Nephron (organoid): ENCODE data around the gene SAP30.

Experiments used
- H3K27ac Mint-ChIP-seq, 3 experiments: 2 replicates each; pipeline ENCODE4 v1.8.0; 2020; ENCODE audit warnings: mixed read lengths in 3 of 3, mild to moderate bottlenecking in 2 of 3, moderate library complexity in 1 of 3
- H3K27me3 Mint-ChIP-seq: 2 replicates; pipeline ENCODE4 v1.8.0; 2021; ENCODE audit warnings: low read depth, mild to moderate bottlenecking, moderate library complexity, mixed read lengths
- H3K36me3 Mint-ChIP-seq: 2 replicates; pipeline ENCODE4 v1.8.0; 2020; ENCODE audit warnings: low read depth, mixed read lengths
- H3K4me1 Mint-ChIP-seq: 2 replicates; pipeline ENCODE4 v1.8.0; 2020; ENCODE audit warnings: mixed read lengths
- H3K4me3 Mint-ChIP-seq, 3 experiments: 2 replicates each; pipeline ENCODE4 v1.8.0; 2020; ENCODE audit warnings: mild to moderate bottlenecking in 3 of 3, mixed read lengths in 3 of 3, moderate library complexity in 2 of 3
- H3K9me3 Mint-ChIP-seq: 2 replicates; pipeline ENCODE4 v1.8.0; 2020; ENCODE audit warnings: mixed read lengths
- CTCF ChIP-seq, 3 experiments: fragments of 200-600 bp; sonication (generic); IDR thresholded peaks; one replicate each; pipeline ENCODE4 v1.5.0; 2021; ENCODE audit warnings: antibody characterized with exemption in 3 of 3; ENCODE audit not compliant: unreplicated experiment in 3 of 3

SAP30 gene

GRCh38 chr4:173386751-173387150 lies 16.0 kb downstream of the SAP30 start:
- Mint-ChIP-seq H3K36me3 (peaks cover 3% of the 10 kb centered on the region), H3K4me3 (no peak overlapping the region), H3K27me3 (no peaks in the 10 kb centered on the region)

DNA sequence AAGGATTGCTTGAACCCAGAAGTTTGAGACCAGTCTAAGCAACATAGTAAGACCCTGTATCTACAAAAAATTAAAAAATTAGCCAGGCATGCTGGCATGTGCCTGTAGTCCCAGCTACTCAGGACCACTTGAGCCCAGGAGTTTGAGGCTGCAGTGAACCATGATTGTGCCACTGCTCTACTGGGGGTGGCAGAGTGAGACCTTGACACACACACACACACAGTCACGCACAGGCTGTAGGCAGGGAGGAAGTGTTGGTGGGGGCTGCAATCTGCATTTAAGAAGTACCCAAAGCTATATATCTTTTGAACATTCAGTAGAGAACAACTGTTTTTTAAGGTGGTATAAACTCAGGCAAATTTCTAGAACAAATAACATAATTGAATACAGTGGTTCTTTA lies 20.9 kb downstream of the SAP30 start:
- no peak for TF ChIP-seq CTCF (IDR thresholded peaks at IDR 0.05; ENCODE audit: unreplicated experiment in 3 of 3)
- Mint-ChIP-seq H3K4me3 (no peak overlapping the region), H3K27ac (no peak overlapping the region), H3K4me1 (no peaks in the 10 kb centered on the region), H3K9me3 (no peaks in the 10 kb centered on the region), H3K27me3 (no peaks in the 10 kb centered on the region), H3K36me3 (peaks cover 36% of the 10 kb centered on the region)

More at GRCh38 chr4:173386751-173387150, 16.0 kb downstream of the SAP30 start:
- Mint-ChIP-seq H3K9me3 (no peaks in the 10 kb centered on the region), H3K4me1 (no peaks in the 10 kb centered on the region), H3K27ac (no peak overlapping the region)
- TF ChIP-seq CTCF (IDR thresholded peaks at IDR 0.05; ENCODE audit: unreplicated experiment in 3 of 3), result no peak

- Mint-ChIP-seq H3K27ac (peak overlapping the region in 1 of 3 experiments; percentile 21), H3K4me3 (peak overlapping the region in 1 of 3 experiments; percentile 33), H3K9me3 (no peaks in the 10 kb centered on the region), H3K27me3 (no peaks in the 10 kb centered on the region), H3K4me1 (no peaks in the 10 kb centered on the region), H3K36me3 (peaks cover 27% of the 10 kb centered on the region)
- TF ChIP-seq CTCF (IDR thresholded peaks at IDR 0.05; ENCODE audit: unreplicated experiment in 3 of 3), result no peak
These were observed 26.9 kb downstream of the SAP30 start for GRCh38 chr4:173397604-173398003.

DNA sequence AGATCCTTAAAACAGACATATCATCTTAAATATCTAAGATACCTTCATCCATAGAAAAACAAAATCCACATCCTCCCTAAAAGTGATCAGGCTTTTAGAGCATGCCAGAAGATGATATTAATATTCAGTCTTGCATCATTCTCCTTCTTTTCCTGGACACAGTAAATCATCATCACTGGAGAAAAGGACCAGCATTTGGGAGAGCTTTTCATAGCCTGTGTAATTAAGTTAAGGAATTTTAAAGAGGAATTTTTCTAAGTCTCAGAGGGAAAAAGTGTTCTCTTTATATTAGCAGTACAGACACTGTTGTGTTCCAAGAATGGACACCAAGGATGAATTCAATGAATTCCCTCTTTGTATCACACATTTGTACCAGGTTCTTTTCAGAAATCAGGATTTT lies 27.5 kb downstream of the SAP30 start:
- Mint-ChIP-seq H3K36me3 (peaks cover 25% of the 10 kb centered on the region), H3K4me1 (no peaks in the 10 kb centered on the region), H3K27ac (peak overlapping the region in 1 of 3 experiments; percentile 21), H3K4me3 (peak overlapping the region in 1 of 3 experiments; percentile 33), H3K9me3 (no peaks in the 10 kb centered on the region), H3K27me3 (no peaks in the 10 kb centered on the region)
- no peak for TF ChIP-seq CTCF (IDR thresholded peaks at IDR 0.05; ENCODE audit: unreplicated experiment in 3 of 3)

- Mint-ChIP-seq H3K4me3 (peak within 1 kb of the TSS in 1 of 3 experiments; percentile 33), H3K9me3 (no peaks in the 10 kb centered on the region), H3K36me3 (peaks cover 18% of the 10 kb centered on the region), H3K27me3 (no peaks in the 10 kb centered on the region), H3K4me1 (no peaks in the 10 kb centered on the region), H3K27ac (peak within 1 kb of the TSS in 1 of 3 experiments; percentile 21)
- no peak for TF ChIP-seq CTCF (IDR thresholded peaks at IDR 0.05; ENCODE audit: unreplicated experiment in 3 of 3)
These were observed 28.1 kb downstream of the SAP30 start, which contains the start of gene SCRG1 for GRCh38 chr4:173398779-173399415. Gene SCRG1, minus strand, starts transcription at chr4:173399116. Its CDS starts 7,702 bp downstream, at chr4:173391414.

DNA sequence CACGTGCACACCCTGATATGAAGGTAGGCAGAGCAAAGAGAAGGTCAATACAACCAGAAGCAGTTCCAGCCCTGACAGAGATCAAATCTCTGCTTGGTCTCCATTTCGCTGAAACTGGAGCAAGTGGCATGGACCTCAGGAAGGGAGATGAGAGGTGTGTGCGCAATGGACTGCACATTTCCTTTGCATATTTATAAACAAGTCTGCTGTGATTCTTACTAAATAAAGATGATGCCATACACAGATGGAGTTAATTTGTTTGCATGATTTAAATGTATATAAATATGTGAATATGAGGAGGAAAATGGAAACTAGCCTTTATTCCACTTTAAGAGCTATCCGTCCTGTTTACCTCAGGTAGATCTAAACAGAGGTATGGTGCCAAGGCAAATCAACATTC lies 30.3 kb downstream of the SAP30 start:
- Mint-ChIP-seq H3K9me3 (no peaks in the 10 kb centered on the region), H3K27me3 (no peaks in the 10 kb centered on the region), H3K4me3 (no peak overlapping the region), H3K4me1 (no peaks in the 10 kb centered on the region), H3K27ac (no peak overlapping the region), H3K36me3 (peaks cover 12% of the 10 kb centered on the region)
- no peak for TF ChIP-seq CTCF (IDR thresholded peaks at IDR 0.05; ENCODE audit: unreplicated experiment in 3 of 3)
